ENCODE measurements around the gene LDLRAD3. TPM values are rescaled to one million over a fixed set of nuclear protein-coding genes. Genes with fewer than 3 reads are reported as not detected.

LDLRAD3 gene
- total RNA-seq, 1 experiment from 2014 or later, result 12.1 TPM

GRCh38 chr11:35983981-35984380 is 40.1 kb downstream of the LDLRAD3 start:
- H3T11ph ChIP-seq (ENCODE audit: low read length), result no peak overlapping the region
- no peak overlapping the region for H2BK15ac ChIP-seq (ENCODE audit: low read depth, low read length)
- no peak overlapping the region for H4K8ac ChIP-seq (replicated peaks; ENCODE audit: insufficient read length, low read depth, low read length)
- peaks cover 6% of the 10 kb centered on the region; the same call in 1 of the 2 replicates for H3K79me2 ChIP-seq (ENCODE audit: insufficient read depth, low read length)
- Mint-ChIP-seq H3K9me3 (peaks cover 8 to 21% of the 10 kb centered on the region in 2 experiments; a peak in 4 of 5 replicates), H3K4me3 (no peak overlapping the region), H3K4me1 (peaks cover 39 to 42% of the 10 kb centered on the region in 2 experiments), H3K36me3 (ENCODE audit: insufficient read depth in 1 of 3, low read depth in 3 of 3) (peaks cover 6 to 15% (median 14%) of the 10 kb centered on the region in 3 experiments), H3K27me3 (ENCODE audit: low read depth) (no peaks in the 10 kb centered on the region), H3K27ac (no peak overlapping the region)
- H3K27ac ChIP-seq (ENCODE audit: insufficient read length, low read depth, low read length), result no peak overlapping the region
- H4K91ac ChIP-seq (ENCODE audit: insufficient read length, low read depth, low read length), result no peak overlapping the region
- DNase-seq, result no peak
- H3K4ac ChIP-seq (ENCODE audit: low read depth, low read length), result no peak overlapping the region
- H2BK5ac ChIP-seq (ENCODE audit: insufficient read length, low read length), result no peak overlapping the region
- H3K23me2 ChIP-seq (ENCODE audit: insufficient read length, low read depth, low read length, poor library complexity, severe bottlenecking), result no peaks in the 10 kb centered on the region
- peaks cover 6% of the 10 kb centered on the region for H3K9me3 ChIP-seq (ENCODE audit: control insufficient read depth, low read depth, low read length)
- no peak overlapping the region for H2BK12ac ChIP-seq (ENCODE audit: insufficient read length, low read depth, low read length)
- no peak for TF ChIP-seq CTCF (conservative IDR thresholded peaks at IDR 0.05)
- peaks cover 3% of the 10 kb centered on the region for H3K79me1 ChIP-seq (ENCODE audit: insufficient read depth, low read depth, low read length, poor library complexity, severe bottlenecking)
- no peak overlapping the region for H3K9ac ChIP-seq (ENCODE audit: extremely low read depth, insufficient read length, low read length)
- no peak overlapping the region for H2BK20ac ChIP-seq (ENCODE audit: low read depth, low read length, poor library complexity, severe bottlenecking)
- H3K23ac ChIP-seq (ENCODE audit: insufficient read length, low read depth, low read length), result no peak overlapping the region
- H4K5ac ChIP-seq (ENCODE audit: insufficient read length, low read depth, low read length), result no peak overlapping the region
- H3K18ac ChIP-seq (ENCODE audit: insufficient read length, low read depth, low read length), result no peak overlapping the region
- H3K56ac ChIP-seq (ENCODE audit: insufficient read length, low read depth, low read length), result no peak overlapping the region
- H3K14ac ChIP-seq (ENCODE audit: insufficient read depth, low read length), result no peak overlapping the region
- peaks cover 20% of the 10 kb centered on the region for H3K4me1 ChIP-seq (ENCODE audit: insufficient read depth, low read length)
- no CpG with 5 or more reads among the region's 1 CpG for WGBS (ENCODE audit: extremely low coverage, insufficient read length, low lambda C conversion rate)
- no peaks in the 10 kb centered on the region for H3K27me3 ChIP-seq (ENCODE audit: insufficient read depth, low read length)
- no peaks in the 10 kb centered on the region for H4K20me1 ChIP-seq (ENCODE audit: control insufficient read depth, insufficient read depth, insufficient read length)
- H2AFZ ChIP-seq (ENCODE audit: low read length), result no peak overlapping the region
- no peak overlapping the region for H3K4me2 ChIP-seq (ENCODE audit: insufficient read depth, insufficient read length, low read length)
- no peak overlapping the region for H2BK120ac ChIP-seq (ENCODE audit: low read depth, low read length, poor library complexity, severe bottlenecking)
- H2AK5ac ChIP-seq (ENCODE audit: insufficient read length, low read length), result no peak overlapping the region
